ENCODE measurements around the gene TANGO2.
A peak's percentile ranks its signal among the peaks of the same experiment; 100 is the strongest.

Gene TANGO2

DNA sequence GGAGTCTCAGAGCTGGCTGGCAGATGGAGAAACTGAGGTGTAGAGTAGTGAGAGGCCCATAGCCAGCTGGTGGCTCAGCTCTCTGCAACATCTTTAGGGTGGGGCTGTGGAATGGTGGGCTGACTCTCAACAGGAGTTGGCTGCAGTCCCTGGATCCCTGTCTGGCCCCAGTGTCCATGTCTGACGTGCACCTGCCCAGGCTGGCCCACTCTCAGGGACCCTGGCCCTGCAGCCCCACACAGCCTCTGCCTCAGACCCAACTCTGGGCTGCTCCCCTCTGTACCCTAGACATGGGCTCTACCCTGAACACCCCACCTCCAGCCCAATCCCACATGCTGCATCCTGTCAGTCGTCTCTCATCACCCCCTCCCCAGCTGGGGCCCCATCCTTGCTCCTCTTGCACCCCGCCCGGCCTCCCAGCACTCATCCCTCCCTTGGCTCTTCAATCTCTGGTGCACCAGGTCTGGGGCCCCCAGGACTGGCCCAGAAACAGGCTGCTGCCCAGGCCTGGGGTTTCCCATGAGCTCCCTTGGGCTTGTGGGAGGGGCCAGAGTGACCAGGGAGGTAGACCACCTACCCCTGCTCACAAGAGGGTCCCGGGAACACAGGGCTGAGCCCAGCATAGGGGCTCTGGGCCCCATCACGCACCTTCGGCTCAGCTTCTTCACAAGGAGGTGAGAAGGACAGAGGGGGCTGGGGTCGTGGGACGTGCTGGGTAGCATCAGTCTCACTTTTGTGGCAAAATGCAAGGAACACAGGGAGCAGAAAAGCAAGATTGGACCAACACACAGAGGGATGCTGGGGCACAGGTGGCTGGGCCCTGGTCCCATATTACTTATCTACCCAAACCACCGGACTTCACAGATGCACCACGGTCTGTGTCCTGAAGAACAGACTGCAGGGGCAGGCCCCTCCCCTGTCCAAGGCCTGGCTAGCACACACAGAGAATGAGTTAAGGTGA lies 35.8 kb upstream of the TANGO2 start:
- H4K91ac ChIP-seq (ENCODE audit: low read depth, low read length, poor library complexity) = no peak overlapping the region
- H3K27ac ChIP-seq (replicated peaks; ENCODE audit: low read length) = no peak overlapping the region
- no peak overlapping the region for H3K9ac ChIP-seq (ENCODE audit: low read depth, low read length, poor library complexity)
- H2AFZ ChIP-seq (ENCODE audit: low read length) = no peak overlapping the region
- no peaks in the 10 kb centered on the region for H3K9me3 ChIP-seq (replicated peaks in 1 of 2; ENCODE audit: control insufficient read depth in 2 of 2, insufficient read depth in 1 of 2, low read depth in 1 of 2, low read length in 2 of 2)
- no peak for DNase-seq (ENCODE audit: low spot score)
- no peaks in the 10 kb centered on the region for H3K27me3 ChIP-seq (ENCODE audit: control insufficient read depth in 3 of 3, insufficient read depth in 3 of 3, low read depth in 1 of 3, low read length in 3 of 3)
- H2BK5ac ChIP-seq (ENCODE audit: low read length) = peak overlapping the region; percentile 1
- H3K4ac ChIP-seq (ENCODE audit: low read length) = no peak overlapping the region
- H3K18ac ChIP-seq (ENCODE audit: low read length) = peak overlapping the region; percentile 9
- H2BK12ac ChIP-seq (ENCODE audit: low read length) = no peak overlapping the region
- peaks cover 22 to 40% of the 10 kb centered on the region in 2 donors for H3K36me3 ChIP-seq (replicated peaks in 1 of 2; ENCODE audit: control insufficient read depth in 2 of 2, insufficient read depth in 2 of 2, low read length in 2 of 2)
- peak overlapping the region; percentile 51 for H2BK120ac ChIP-seq (ENCODE audit: low read depth, low read length)
- peak overlapping the region; percentile 94 to 95 for H3K4me3 ChIP-seq (ENCODE audit: low read length in 2 of 2)
- peak overlapping the region; percentile 34 for H2BK15ac ChIP-seq (ENCODE audit: low read length)
- H3K14ac ChIP-seq (ENCODE audit: low read length) = no peak overlapping the region
- peaks cover 25% of the 10 kb centered on the region for H3K79me1 ChIP-seq (ENCODE audit: low read depth, low read length)
- WGBS, 2 donors (ENCODE audit: extremely low coverage in 2 of 2, insufficient read length in 2 of 2, insufficient replicate concordance in 1 of 2) = no CpG with 5 or more reads among the region's 11 CpGs
- H3K4me2 ChIP-seq (ENCODE audit: insufficient read depth, low read length, poor library complexity, severe bottlenecking) = no peak overlapping the region
- H2AK5ac ChIP-seq (ENCODE audit: low read depth, low read length) = peak overlapping the region; percentile 63
- peak overlapping the region; percentile 19 for H4K8ac ChIP-seq (ENCODE audit: low read depth, low read length)
- peaks cover 20 to 23% of the 10 kb centered on the region in 2 donors for H3K4me1 ChIP-seq (ENCODE audit: control insufficient read depth in 2 of 2, insufficient read depth in 1 of 2, low read depth in 1 of 2, low read length in 2 of 2)
- peak overlapping the region; percentile 45 for H3K23ac ChIP-seq (ENCODE audit: low read depth, low read length, poor library complexity)

DNA sequence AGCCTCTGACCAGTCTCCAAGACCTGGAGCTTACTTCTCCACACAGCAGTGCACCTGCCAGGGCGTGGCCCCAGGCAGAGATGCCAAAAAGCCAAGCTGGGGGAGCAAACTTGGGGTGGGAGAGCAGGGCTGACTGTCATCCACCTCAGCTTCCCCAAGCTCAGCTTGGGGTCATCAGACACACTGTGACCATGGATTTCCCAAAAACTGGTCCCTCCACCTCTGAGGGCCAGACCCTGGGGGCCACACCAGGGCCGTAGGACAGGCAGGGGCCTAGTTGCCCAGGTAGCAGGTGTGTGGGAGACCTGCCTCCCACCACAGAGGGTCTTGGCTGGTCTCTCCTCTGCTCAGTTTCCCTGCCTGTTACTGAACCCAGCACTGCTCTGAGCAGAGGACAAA lies 34.9 kb upstream of the TANGO2 start:
- no peak overlapping the region for H3K27ac ChIP-seq (replicated peaks; ENCODE audit: low read length)

GRCh38 chr22:19986410-19987341 lies 34.2 kb upstream of the TANGO2 start:
- Histone ChIP-seq H3K4me1 (ENCODE audit: control insufficient read depth in 2 of 2, insufficient read depth in 1 of 2, low read depth in 1 of 2, low read length in 2 of 2) (peaks cover 20 to 23% of the 10 kb centered on the region in 2 donors), H3K36me3 (replicated peaks in 1 of 2; ENCODE audit: control insufficient read depth in 2 of 2, insufficient read depth in 2 of 2, low read length in 2 of 2) (peaks cover 9 to 24% of the 10 kb centered on the region in 2 donors), H3K23ac (ENCODE audit: low read depth, low read length, poor library complexity) (peak overlapping the region; percentile 94), H3K4ac (ENCODE audit: low read length) (no peak overlapping the region), H2AFZ (ENCODE audit: low read length) (peak overlapping the region; percentile 89), H2BK120ac (ENCODE audit: low read depth, low read length) (no peak overlapping the region), H3K79me1 (ENCODE audit: low read depth, low read length) (peaks cover 28% of the 10 kb centered on the region), H4K8ac (ENCODE audit: low read depth, low read length) (no peak overlapping the region), H3K18ac (ENCODE audit: low read length) (peak overlapping the region; percentile 98), H3K9me3 (replicated peaks in 1 of 2; ENCODE audit: control insufficient read depth in 2 of 2, insufficient read depth in 1 of 2, low read depth in 1 of 2, low read length in 2 of 2) (no peaks in the 10 kb centered on the region), H3K27ac (replicated peaks; ENCODE audit: low read length) (peak overlapping the region; percentile 41), H3K27me3 (ENCODE audit: control insufficient read depth in 3 of 3, insufficient read depth in 3 of 3, low read depth in 1 of 3, low read length in 3 of 3) (no peaks in the 10 kb centered on the region), H2BK15ac (ENCODE audit: low read length) (peak overlapping the region; percentile 75), H3K9ac (ENCODE audit: low read depth, low read length, poor library complexity) (peak overlapping the region; percentile 89), H4K91ac (ENCODE audit: low read depth, low read length, poor library complexity) (no peak overlapping the region), H3K4me3 (ENCODE audit: low read length in 2 of 2) (peak overlapping the region; percentile 94 to 95), H2BK12ac (ENCODE audit: low read length) (no peak overlapping the region), H3K4me2 (ENCODE audit: insufficient read depth, low read length, poor library complexity, severe bottlenecking) (peak overlapping the region; percentile 58), H2BK5ac (ENCODE audit: low read length) (peak overlapping the region; percentile 14), H3K14ac (ENCODE audit: low read length) (peak overlapping the region; percentile 97), H2AK5ac (ENCODE audit: low read depth, low read length) (peak overlapping the region; percentile 97)
- WGBS, 2 donors (ENCODE audit: extremely low coverage in 2 of 2, insufficient read length in 2 of 2, insufficient replicate concordance in 1 of 2) = no CpG with 5 or more reads among the region's 76 CpGs
- peak; percentile 78 for DNase-seq (ENCODE audit: low spot score)

More for the DNA sequence above, 34.9 kb upstream of the TANGO2 start:
- Histone ChIP-seq H2AK5ac (ENCODE audit: low read depth, low read length) (peak overlapping the region; percentile 63), H2BK5ac (ENCODE audit: low read length) (no peak overlapping the region), H2BK120ac (ENCODE audit: low read depth, low read length) (peak overlapping the region; percentile 51), H2BK15ac (ENCODE audit: low read length) (no peak overlapping the region), H3K4me2 (ENCODE audit: insufficient read depth, low read length, poor library complexity, severe bottlenecking) (peak overlapping the region; percentile 58), H2BK12ac (ENCODE audit: low read length) (no peak overlapping the region), H3K14ac (ENCODE audit: low read length) (no peak overlapping the region), H4K91ac (ENCODE audit: low read depth, low read length, poor library complexity) (no peak overlapping the region), H3K23ac (ENCODE audit: low read depth, low read length, poor library complexity) (peak overlapping the region; percentile 77), H3K4me3 (ENCODE audit: low read length in 2 of 2) (peak overlapping the region; percentile 94 to 95), H2AFZ (ENCODE audit: low read length) (peak overlapping the region; percentile 89), H3K36me3 (replicated peaks in 1 of 2; ENCODE audit: control insufficient read depth in 2 of 2, insufficient read depth in 2 of 2, low read length in 2 of 2) (peaks cover 14 to 31% of the 10 kb centered on the region in 2 donors), H3K4me1 (ENCODE audit: control insufficient read depth in 2 of 2, insufficient read depth in 1 of 2, low read depth in 1 of 2, low read length in 2 of 2) (peaks cover 20 to 23% of the 10 kb centered on the region in 2 donors), H3K4ac (ENCODE audit: low read length) (no peak overlapping the region), H3K79me1 (ENCODE audit: low read depth, low read length) (peaks cover 28% of the 10 kb centered on the region), H3K9me3 (replicated peaks in 1 of 2; ENCODE audit: control insufficient read depth in 2 of 2, insufficient read depth in 1 of 2, low read depth in 1 of 2, low read length in 2 of 2) (no peaks in the 10 kb centered on the region), H3K9ac (ENCODE audit: low read depth, low read length, poor library complexity) (peak overlapping the region; percentile 85), H3K27me3 (ENCODE audit: control insufficient read depth in 3 of 3, insufficient read depth in 3 of 3, low read depth in 1 of 3, low read length in 3 of 3) (no peaks in the 10 kb centered on the region), H4K8ac (ENCODE audit: low read depth, low read length) (no peak overlapping the region), H3K18ac (ENCODE audit: low read length) (peak overlapping the region; percentile 78)
- no peak for DNase-seq (ENCODE audit: low spot score)
- WGBS, 2 donors (ENCODE audit: extremely low coverage in 2 of 2, insufficient read length in 2 of 2, insufficient replicate concordance in 1 of 2) = no CpG with 5 or more reads among the region's 2 CpGs
